Measurements from ENCODE around the gene ATF3.
"Not testable (repeated sequence)": the region's sequence is repeated elsewhere in the genome, so short reads cannot be mapped to it uniquely, and the experiment has no call there.

ATF3 gene

DNA sequence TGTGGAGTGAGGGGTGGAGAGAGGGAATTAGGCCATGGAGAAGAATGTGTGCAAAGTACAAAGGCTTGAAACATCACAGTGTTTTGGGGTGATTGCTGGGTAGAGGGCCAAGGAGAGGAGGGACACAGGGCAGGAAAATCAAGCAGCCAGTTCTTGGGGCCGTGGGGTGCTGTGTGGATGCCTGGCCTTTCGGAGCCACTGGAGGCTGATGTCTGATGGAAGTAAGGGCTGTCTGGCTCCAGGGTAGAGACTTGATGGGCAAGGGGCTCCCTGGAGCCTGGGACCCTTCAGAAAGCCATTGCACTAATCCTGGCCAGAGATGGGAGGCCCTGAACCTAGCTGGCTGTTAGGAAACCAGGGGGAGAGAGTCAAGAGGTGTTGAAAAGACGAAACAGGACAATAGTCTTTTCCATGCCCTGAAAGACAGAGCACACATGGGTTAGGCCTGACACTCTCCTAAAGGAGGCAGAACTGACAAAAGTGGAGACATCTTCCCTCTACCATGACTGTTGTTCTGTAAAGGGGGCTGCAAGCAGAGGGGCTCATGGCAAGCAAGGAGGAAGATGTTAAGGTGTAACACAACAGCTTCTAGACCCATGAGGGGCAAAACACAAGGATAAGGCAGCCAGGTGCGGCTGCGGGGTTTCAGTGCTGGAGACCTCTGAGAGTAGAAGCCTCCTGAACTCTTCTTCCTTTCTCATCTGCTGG lies 21.0 kb downstream of the ATF3 start:
- DNase-seq = no peak

DNA sequence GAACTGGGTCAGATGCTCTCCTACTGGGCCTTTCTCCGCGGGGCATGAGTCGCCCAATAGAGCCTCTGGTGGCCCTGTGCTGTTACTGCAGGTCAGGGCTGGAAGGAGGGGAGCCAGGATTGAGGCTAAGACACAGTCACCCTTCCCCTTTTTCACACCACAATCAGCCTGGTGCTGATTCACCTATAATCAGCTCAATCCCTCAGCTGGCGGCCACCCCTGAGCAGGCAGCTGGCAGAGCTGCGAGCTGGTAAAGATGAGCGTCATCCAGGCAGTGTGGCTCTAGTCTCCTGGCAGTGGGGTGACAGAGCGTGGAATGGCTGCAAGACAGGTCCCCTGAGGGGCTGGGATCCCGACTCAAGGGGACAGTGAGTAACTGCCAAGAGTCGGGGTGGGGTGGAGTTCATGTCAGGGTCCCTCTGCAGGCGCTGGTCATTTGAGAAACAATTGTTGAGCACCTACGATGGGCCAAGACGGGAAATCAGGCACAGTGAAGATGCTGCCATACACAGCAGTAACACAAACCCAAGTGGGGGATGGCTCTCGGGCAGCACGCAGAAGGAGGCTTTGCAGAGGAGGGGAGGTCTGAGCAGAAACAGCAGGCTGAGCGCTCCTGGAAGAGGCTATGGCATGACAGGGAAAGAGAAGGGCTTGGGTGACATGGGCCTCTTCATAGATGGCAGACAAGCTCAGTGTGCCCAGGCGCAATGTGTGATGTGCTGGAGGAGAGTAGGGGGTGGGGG lies 21.8 kb downstream of the ATF3 start:
- peak; percentile 52 to 55 for DNase-seq

- no peak for DNase-seq
These were observed 24.6 kb downstream of the ATF3 start for GRCh38 chr1:212633161-212633560.

DNA sequence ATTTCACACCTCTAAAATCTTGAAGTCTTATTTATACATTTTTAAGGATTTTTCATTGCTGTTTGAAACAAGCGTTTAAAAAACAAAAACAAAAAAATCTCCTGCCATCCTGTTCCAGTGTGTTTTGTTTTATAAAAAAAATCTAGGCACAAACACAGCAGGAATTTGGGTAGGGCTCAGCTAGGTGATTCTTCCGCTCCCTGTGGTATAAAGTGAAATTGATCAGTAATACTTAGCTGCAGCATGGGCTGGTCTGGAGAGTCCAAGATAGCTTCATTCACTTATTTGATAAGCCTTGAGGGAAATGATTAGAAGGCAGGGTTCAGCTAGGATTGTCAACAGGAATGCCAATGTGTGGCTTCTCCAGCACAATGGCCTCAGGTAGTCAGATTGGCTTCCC lies 25.7 kb downstream of the ATF3 start:
- no peak for DNase-seq

- DNase-seq = no peak
These were observed 26.6 kb downstream of the ATF3 start for GRCh38 chr1:212635141-212635631.

DNA sequence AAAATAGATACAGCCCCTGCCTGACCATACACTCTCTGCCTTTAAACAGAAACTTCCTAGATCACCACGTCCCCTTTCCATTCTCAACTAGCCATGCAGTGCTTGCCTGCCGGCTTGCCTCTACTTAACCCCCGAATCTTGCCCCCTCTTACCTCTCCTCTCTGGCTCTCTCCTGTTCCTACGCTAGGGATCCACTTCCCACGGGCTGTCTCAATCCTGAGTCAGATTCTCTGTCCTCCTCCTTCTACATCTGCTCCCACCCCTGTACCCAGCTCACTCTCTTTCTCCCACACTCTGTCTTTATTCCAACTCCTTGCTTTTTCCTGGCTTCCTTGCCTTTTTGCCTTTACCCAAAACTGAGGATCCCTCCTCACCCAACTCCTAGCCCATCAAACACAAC lies 29.3 kb downstream of the ATF3 start:
- DNase-seq = no peak

DNA sequence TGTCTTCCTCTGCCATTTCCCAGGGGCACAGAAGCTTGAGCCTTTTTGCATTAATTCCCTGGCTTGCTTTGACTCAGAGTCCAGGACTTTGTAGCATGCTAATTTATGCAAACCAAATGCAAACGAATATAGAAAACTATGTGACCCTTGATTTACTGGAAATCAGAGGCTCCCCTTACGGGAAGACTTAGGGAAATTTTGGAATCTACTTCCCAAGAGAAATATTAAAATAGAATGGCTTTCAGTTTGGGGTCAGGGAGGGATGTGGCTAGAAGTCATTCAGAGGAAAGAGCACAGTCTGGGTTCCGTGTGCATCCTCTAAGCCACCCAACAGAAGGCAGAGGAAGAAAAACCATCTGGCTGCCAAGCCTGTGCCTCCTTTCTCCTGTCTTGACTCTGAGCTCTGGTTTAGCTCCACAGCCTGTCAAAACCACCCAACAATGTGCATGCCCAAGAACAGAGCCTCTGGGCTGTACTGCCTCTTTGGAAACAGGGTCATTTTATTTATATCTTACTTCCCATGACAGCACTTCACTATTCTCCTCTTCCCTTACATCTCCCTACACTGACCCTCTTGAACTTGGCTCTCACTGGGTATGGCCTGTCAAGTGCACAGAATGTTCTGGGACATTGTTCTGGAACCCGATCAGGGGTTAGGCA lies 30.1 kb downstream of the ATF3 start:
- DNase-seq = no peak

DNA sequence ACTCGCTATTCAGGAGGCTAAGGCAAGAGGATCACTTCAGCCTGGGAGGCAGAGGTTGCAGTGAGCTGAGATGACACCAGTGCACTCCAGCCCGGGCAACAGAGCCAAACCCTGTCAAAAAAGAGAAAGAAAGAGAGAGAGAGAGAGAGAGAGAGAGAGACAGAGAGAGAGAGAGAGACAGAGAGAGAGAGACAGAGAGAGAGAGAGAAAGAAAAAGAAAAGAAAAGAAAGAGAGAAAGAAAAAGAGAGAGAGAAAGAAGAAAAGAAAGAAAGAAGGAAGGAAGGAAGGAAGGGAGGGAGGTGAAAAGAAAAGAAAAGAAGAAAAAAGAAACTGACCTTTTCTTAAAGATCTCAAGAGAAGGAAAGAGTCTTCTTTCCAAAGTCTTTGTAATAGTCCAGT lies 31.0 kb downstream of the ATF3 start:
- not testable (repeated sequence) for DNase-seq

DNA sequence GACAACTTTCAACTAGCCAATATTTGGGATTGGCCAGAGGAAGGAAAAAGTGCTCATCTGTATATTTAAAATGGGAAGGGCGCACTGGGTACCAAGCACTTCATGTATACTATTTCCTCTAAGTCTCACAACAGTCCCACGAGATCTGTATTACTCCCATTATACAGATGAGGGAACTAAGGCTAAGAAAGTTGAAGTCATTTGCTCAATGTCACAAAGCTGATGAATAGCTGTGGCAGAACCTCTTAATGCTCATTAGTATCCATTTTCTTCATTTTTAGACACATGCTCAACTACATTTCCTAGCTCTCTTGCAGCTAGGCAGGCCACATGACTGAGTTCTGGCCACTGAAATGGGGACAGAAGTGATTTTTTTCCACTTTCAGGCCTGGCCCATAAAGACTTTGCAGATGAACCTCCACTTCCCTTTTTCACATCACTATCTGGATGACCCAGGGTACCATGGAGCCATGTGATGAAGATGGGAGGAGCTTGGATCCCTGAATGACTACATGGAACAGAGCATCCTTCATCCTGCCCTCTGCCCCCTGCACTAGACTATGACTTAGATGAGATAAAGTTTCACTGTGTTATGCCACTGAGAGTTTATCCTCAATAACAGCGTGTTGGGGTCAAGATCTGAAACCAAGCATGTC lies 31.8 kb downstream of the ATF3 start:
- no peak for DNase-seq

GRCh38 chr1:212641956-212642355 lies 33.4 kb downstream of the ATF3 start:
- no peak for DNase-seq

- DNase-seq = no peak
These were observed 35.3 kb downstream of the ATF3 start for GRCh38 chr1:212643877-212644276.

- DNase-seq = no peak
These were observed 36.4 kb downstream of the ATF3 start for GRCh38 chr1:212644866-212645545.

GRCh38 chr1:212645546-212646543 lies 37.3 kb downstream of the ATF3 start:
- no peak for DNase-seq

DNA sequence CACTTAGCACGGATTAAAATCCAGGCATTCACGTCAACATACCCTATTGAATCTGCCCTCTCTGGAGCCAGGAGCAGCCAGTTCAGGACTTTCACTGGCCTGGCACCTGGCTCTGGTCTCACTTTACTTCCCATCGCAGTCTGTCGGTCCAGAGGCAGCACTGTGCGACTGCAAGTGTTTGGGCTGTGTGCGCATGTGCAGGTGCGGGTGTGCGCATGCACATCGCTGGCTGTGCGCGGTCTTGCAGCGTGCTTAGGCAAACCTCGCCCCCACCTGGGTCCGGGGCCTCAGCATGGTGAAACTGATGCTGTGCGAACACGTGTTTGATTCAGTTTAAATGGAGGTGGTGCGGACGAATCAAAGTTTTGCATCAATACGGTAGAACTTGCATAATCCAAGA lies 38.0 kb downstream of the ATF3 start:
- no peak for DNase-seq

GRCh38 chr1:212647004-212647403 lies 38.4 kb downstream of the ATF3 start:
- no peak for DNase-seq

DNA sequence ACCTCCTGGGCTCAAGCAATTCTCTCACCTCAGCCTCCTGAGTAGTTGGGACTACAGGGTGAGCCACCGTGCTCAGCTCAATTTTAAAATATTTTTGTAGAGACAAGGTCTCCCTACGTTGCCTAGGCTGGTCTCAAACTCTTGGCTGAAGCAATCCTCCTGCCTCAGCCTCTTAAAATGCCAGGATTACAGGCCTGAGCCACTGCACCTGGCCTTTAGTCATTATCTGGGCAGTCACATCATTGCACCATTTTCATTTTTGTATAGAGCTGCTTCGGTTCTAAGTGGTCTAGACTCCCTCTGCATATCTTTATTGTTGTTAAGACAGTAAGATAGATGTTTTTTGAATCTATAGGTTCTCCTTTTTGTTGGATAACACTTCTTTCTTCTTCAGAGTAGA lies 39.9 kb downstream of the ATF3 start:
- no peak for DNase-seq

DNA sequence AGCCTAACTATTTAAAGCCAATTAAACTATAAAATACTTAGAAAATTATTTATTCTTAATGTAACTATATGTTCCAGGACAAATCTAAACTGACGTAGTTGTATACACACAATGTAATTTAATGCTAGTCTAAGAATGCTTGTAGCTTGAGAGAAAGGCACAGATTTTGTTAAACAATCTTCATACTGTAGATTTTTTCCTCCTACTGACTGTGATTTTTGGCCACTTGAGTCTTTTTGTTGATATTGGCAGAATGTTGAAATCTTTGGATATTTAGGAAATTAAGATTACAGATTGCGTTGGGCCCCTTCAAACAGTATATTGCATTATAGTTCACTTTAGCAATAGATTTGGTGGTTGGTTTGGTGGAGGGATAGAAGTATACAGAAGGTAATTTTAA lies 40.5 kb downstream of the ATF3 start:
- no peak for DNase-seq

GRCh38 chr1:212650228-212650627 lies 41.7 kb downstream of the ATF3 start:
- no peak for DNase-seq

DNA sequence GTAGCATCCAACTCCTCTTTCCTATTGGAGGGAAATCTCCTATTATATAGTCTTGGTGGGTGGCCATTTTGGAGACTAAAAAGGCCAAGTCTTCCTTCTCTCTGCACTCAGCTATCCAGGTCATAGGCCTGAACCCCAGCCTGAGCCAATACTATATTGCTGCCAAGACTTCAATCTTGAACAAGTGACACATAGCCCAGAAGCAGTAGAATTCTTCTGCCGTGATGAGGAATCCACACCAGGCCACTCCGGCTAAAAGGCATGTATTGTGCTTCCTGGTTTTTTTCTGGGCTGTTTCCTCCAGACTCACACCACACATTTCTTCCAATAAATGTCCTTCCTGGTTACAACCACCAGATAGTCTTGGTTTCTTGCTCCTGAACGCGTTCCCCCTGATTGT lies 43.0 kb downstream of the ATF3 start:
- no peak for DNase-seq

GRCh38 chr1:212651977-212652376 lies 43.4 kb downstream of the ATF3 start:
- DNase-seq = no peak

DNA sequence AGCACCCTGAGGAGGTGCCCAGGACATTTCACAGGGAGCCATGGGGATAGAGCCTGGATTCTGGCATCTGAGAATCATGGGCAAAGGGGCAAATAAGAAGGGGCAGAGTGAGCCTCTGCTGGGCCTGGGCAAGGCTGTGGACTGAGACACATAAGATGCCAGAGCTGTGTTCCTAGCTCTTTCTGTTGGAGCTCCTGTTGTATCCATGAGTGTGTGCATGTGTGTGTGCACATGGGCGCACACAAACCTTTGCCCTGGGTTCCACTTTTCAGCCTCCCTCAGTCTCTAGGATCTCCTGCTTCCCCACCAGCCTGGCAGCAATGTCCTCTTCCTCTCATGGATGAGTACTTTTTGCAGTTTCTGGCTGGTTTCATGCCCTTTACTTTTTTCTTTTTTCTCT lies 44.0 kb downstream of the ATF3 start:
- DNase-seq = no peak
